Stomach (tissue), 9 donors: ENCODE data around the gene MICB. TPM values are rescaled to one million over a fixed set of nuclear protein-coding genes. Genes with fewer than 3 reads are reported as not detected.
A peak's percentile ranks its signal among the peaks of the same experiment; 100 is the strongest.

Source experiments
- DNase-seq, 2 donors: peaks; one replicate each; pipeline versions ENCODE4 v3.0.0 to v3.0.0-alpha.2; 2013 to 2019
- H3K27ac ChIP-seq, 5 donors: fragments of 200-600 bp in 4 of 5; sonication (generic) in 4 of 5; one replicate each; pipeline ENCODE4 v1.5.1; 2013 to 2019; ENCODE audit warnings: mild to moderate bottlenecking in 1 of 5, moderate library complexity in 1 of 5
- H3K27me3 ChIP-seq, 3 donors: fragments of 200-600 bp; sonication (generic); one replicate each; pipeline ENCODE4 v1.5.1; 2017 to 2019; ENCODE audit warnings: mixed run types in 1 of 3
- H3K36me3 ChIP-seq, 4 donors: fragments of 200-600 bp; sonication (generic); 1 replicate in 3 of 4; 2 replicates in 1 of 4; pipeline ENCODE4 v1.5.1; 2016 to 2019
- H3K4me1 ChIP-seq, 4 donors: fragments of 200-600 bp; sonication (generic); one replicate each; pipeline ENCODE4 v1.5.1; 2016 to 2019
- H3K4me3 ChIP-seq, 4 donors: fragments of 200-600 bp; sonication (generic) in 3 of 4; one replicate each; pipeline ENCODE4 v1.5.1; 2016 to 2019; ENCODE audit warnings: mild to moderate bottlenecking in 1 of 4
- H3K9me3 ChIP-seq, 4 donors: fragments of 200-600 bp; sonication (generic); one replicate each; pipeline ENCODE4 v1.5.1; 2016 to 2019
- EP300 ChIP-seq: sonication (generic); formaldehyde crosslinking; IDR thresholded peaks from one replicate; pipeline ENCODE4 v1.6.1; 2017; ENCODE audit warnings: antibody characterized with exemption
- POLR2A ChIP-seq, 4 donors: fragments of 450-650 bp; IDR thresholded peaks; one replicate each; pipeline ENCODE4 v1.6.1; 2016; ENCODE audit warnings: antibody characterized with exemption in 4 of 4, control low read depth in 2 of 4, mild to moderate bottlenecking in 1 of 4, moderate library complexity in 1 of 4
- POLR2AphosphoS5 ChIP-seq, 3 donors: sonication (generic); formaldehyde crosslinking; IDR thresholded peaks; one replicate each; pipeline ENCODE4 v1.6.1; 2016; ENCODE audit warnings: antibody characterized with exemption in 3 of 3
- WGBS, 5 donors: extraction: QIAGEN DNeasy Blood & Tissue Kit in 3 of 5; methylation state at CpG; one replicate each; pipeline versions ENCODE4 v1.1.5 to v1.1.7; 2013 to 2018; 5-methylcytosine and 5-hydroxymethylcytosine counted together
- intact Hi-C: fragments of 100-400 bp; cut with DNase I; formaldehyde crosslinking; loops from one replicate; pipeline ENCODE4 v1.15.1; 2023; ENCODE audit warnings: low total_unique reads
- polyA plus RNA-seq, 3 donors: library from polyadenylated mRNA; stranded (reverse); fragments of 200-250 nt; gene quantifications; one replicate each; pipeline ENCODE4 v1.2.3, GENCODE V29; 2013
- total RNA-seq, 5 donors: library from RNA; depleted of rRNA; stranded (reverse); fragments of >200 nt; gene quantifications; one replicate each; pipeline versions ENCODE4 v1.1.0 to v1.2.3, GENCODE V29; 2014 to 2016
- TF ChIP-seq, protein P1 (sequence below), 7 experiments: fragments of 450-650 bp in 4 of 7; fragments of 200-600 bp in 3 of 7; sonication (generic) in 3 of 7; IDR thresholded peaks; one replicate each; pipeline ENCODE4 v1.5.1; 2016 to 2019; ENCODE audit warnings: antibody characterized with exemption in 7 of 7, control low read depth in 2 of 7, mild to moderate bottlenecking in 1 of 7
- donor health status: healthy with polysubstance abuse.
- donor health status: Bipolar disorder and iron deficiency.
- donor health status: healthy.

Gene MICB
- total and polyA plus RNA-seq, 8 donors: 0.29 to 1.7 (median 0.86) TPM; not detected in 2

GRCh38 chr6:31532644-31533454, 34.9 kb downstream of the MICB start:
- H3K27ac ChIP-seq: no peak overlapping the region
- no peaks in the 10 kb centered on the region for H3K27me3 ChIP-seq
- peaks cover 0 to 29% (median 16%) of the 10 kb centered on the region in 4 donors for H3K4me1 ChIP-seq
- TF ChIP-seq POLR2A (IDR thresholded peaks at IDR 0.05) (no peak), EP300 (no peak), POLR2AphosphoS5 (IDR thresholded peaks at IDR 0.05) (no peak)
- TF ChIP-seq, protein P1, sequence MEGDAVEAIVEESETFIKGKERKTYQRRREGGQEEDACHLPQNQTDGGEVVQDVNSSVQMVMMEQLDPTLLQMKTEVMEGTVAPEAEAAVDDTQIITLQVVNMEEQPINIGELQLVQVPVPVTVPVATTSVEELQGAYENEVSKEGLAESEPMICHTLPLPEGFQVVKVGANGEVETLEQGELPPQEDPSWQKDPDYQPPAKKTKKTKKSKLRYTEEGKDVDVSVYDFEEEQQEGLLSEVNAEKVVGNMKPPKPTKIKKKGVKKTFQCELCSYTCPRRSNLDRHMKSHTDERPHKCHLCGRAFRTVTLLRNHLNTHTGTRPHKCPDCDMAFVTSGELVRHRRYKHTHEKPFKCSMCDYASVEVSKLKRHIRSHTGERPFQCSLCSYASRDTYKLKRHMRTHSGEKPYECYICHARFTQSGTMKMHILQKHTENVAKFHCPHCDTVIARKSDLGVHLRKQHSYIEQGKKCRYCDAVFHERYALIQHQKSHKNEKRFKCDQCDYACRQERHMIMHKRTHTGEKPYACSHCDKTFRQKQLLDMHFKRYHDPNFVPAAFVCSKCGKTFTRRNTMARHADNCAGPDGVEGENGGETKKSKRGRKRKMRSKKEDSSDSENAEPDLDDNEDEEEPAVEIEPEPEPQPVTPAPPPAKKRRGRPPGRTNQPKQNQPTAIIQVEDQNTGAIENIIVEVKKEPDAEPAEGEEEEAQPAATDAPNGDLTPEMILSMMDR (IDR thresholded peaks at IDR 0.05): no peak
- peaks cover 81 to 87% (median 85%) of the 10 kb centered on the region in 4 donors for H3K36me3 ChIP-seq
- intact Hi-C loops: no loop called here
- no peaks in the 10 kb centered on the region for H3K9me3 ChIP-seq
- DNase-seq: no peak
- H3K4me3 ChIP-seq: no peak overlapping the region
- WGBS, 5 donors: 57 to 68% (median 63%) methylated on average over 9 of the region's 9 CpGs

GRCh38 chr6:31533455-31533841, 35.5 kb downstream of the MICB start:
- intact Hi-C loops: no loop called here
- H3K9me3 ChIP-seq: no peaks in the 10 kb centered on the region
- no peak overlapping the region for H3K4me3 ChIP-seq
- TF ChIP-seq POLR2A (IDR thresholded peaks at IDR 0.05) (no peak), EP300 (no peak), POLR2AphosphoS5 (IDR thresholded peaks at IDR 0.05) (no peak)
- TF ChIP-seq, protein P1 (IDR thresholded peaks at IDR 0.05): no peak
- WGBS, 5 donors: 74 to 100% (median 82%) methylated on average over 1 of the region's 1 CpG
- peaks cover 87 to 93% (median 91%) of the 10 kb centered on the region in 4 donors for H3K36me3 ChIP-seq
- no peak for DNase-seq
- H3K27ac ChIP-seq: no peak overlapping the region
- no peaks in the 10 kb centered on the region for H3K27me3 ChIP-seq
- peaks cover under 1 to 35% (median 21%) of the 10 kb centered on the region in 4 donors for H3K4me1 ChIP-seq

GRCh38 chr6:31534011-31534410, 36.1 kb downstream of the MICB start:
- no peak overlapping the region for H3K4me3 ChIP-seq
- TF ChIP-seq, protein P1 (IDR thresholded peaks at IDR 0.05): no peak
- TF ChIP-seq POLR2A (IDR thresholded peaks at IDR 0.05) (no peak), EP300 (no peak), POLR2AphosphoS5 (IDR thresholded peaks at IDR 0.05) (peak in 1 of 3 donors; percentile 2)
- DNase-seq: no peak
- no peaks in the 10 kb centered on the region for H3K27me3 ChIP-seq
- no peak overlapping the region for H3K27ac ChIP-seq
- intact Hi-C loops: no loop called here
- 86 to 97% (median 94%) methylated on average over 6 of the region's 6 CpGs for WGBS, 5 donors
- H3K4me1 ChIP-seq: peaks cover 6 to 36% (median 26%) of the 10 kb centered on the region in 4 donors
- H3K36me3 ChIP-seq: peaks cover 91 to 98% (median 97%) of the 10 kb centered on the region in 4 donors
- H3K9me3 ChIP-seq: no peaks in the 10 kb centered on the region

DNA sequence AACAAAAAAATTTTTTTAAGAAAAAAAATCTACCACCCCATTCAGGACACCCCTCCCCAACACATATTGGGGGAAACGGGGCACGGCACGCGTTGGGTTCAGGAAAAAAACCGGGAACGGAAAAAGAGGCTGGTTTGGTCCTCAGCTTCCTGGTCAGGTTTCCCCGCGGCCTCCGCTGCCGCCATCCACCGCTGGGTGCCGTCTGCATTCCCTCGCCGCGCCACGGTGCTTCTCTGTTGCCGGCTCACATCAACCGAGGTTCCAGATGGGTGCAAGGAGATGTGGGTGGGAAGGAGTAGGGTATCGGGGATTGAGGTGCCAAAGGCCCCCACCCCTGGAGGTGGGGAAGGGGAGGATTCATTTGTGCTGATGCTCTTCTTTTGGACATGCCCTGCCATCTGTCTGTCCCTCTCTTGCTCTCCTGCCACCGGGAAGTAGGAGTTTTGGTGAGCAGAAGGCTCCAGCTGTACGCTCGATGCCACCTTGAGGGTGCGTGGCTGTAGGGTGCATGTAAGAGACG, 36.6 kb downstream of the MICB start:
- H3K4me3 ChIP-seq: no peak overlapping the region
- H3K4me1 ChIP-seq: peaks cover 12 to 42% (median 31%) of the 10 kb centered on the region in 4 donors
- H3K27me3 ChIP-seq: no peaks in the 10 kb centered on the region
- no peaks in the 10 kb centered on the region for H3K9me3 ChIP-seq
- intact Hi-C loops: no loop called here
- no peak overlapping the region for H3K27ac ChIP-seq
- DNase-seq: no peak
- peaks cover 96 to 100% (median 100%) of the 10 kb centered on the region in 4 donors for H3K36me3 ChIP-seq
- WGBS, 5 donors: 90 to 91% (median 90%) methylated on average over 24 of the region's 24 CpGs
- TF ChIP-seq POLR2A (IDR thresholded peaks at IDR 0.05) (no peak), EP300 (no peak)
